ENCODE measurements around the gene CLEC7A.

GRCh38 chr12:10086387-10086786 lies 43.6 kb downstream of the CLEC7A start:
- TF ChIP-seq CTCF (IDR thresholded peaks at IDR 0.05) (no peak), MAX (IDR thresholded peaks at IDR 0.05) (no peak), EP300 (IDR thresholded peaks at IDR 0.05) (no peak), CHD4 (IDR thresholded peaks at IDR 0.05; ENCODE audit: borderline replicate concordance) (no peak)
